DOHH2 (cell line): Measurements from ENCODE around the gene JAG2.

Experiments used
- H3F3A ChIP-seq: fragments of 200-600 bp; sonication (generic), shearing (Covaris generic); 2 replicates; pipeline ENCODE4 v1.6.0; 2016; ENCODE audit warnings: antibody characterized with exemption, mild to moderate bottlenecking; ENCODE audit not compliant: control insufficient read depth, insufficient read depth
- H3K27ac ChIP-seq: fragments of 200-600 bp; sonication (generic); 2 replicates; pipeline ENCODE4 v1.5.1; 2014; ENCODE audit warnings: low read depth, mild to moderate bottlenecking, low read length, moderate library complexity
- H3K27me3 ChIP-seq: fragments of 200-600 bp; sonication (generic); 2 replicates; pipeline ENCODE4 v1.6.1; 2014; ENCODE audit warnings: mild to moderate bottlenecking, low read length, mixed read lengths; ENCODE audit not compliant: control insufficient read depth
- H3K36me3 ChIP-seq: fragments of 200-600 bp; sonication (generic); 2 replicates; pipeline ENCODE4 v1.6.1; 2014; ENCODE audit warnings: mild to moderate bottlenecking, low read length, moderate library complexity, mixed read lengths; ENCODE audit not compliant: control insufficient read depth
- H3K4me1 ChIP-seq: fragments of 200-600 bp; sonication (generic); 2 replicates; pipeline ENCODE4 v1.6.1; 2014; ENCODE audit warnings: mild to moderate bottlenecking, low read length, mixed read lengths; ENCODE audit not compliant: control insufficient read depth
- H3K4me2 ChIP-seq: fragments of 200-600 bp; sonication (generic); 2 replicates; pipeline ENCODE4 v1.6.0; 2014; ENCODE audit warnings: mild to moderate bottlenecking, low read length, moderate library complexity
- H3K4me3 ChIP-seq: fragments of 200-600 bp; sonication (generic); 2 replicates; pipeline ENCODE4 v1.5.1; 2014; ENCODE audit warnings: mild to moderate bottlenecking, low read length, mixed read lengths
- H3K79me2 ChIP-seq: fragments of 200-600 bp; sonication (generic); 2 replicates; pipeline ENCODE4 v1.6.1; 2014; ENCODE audit warnings: mild to moderate bottlenecking, low read length, mixed read lengths; ENCODE audit not compliant: control insufficient read depth
- H3K9me2 ChIP-seq: fragments of 200-600 bp; sonication (generic); replicated peaks from 2 replicates; pipeline ENCODE4 v1.6.1; 2014; ENCODE audit warnings: mild to moderate bottlenecking, low read length, mixed read lengths; ENCODE audit not compliant: control insufficient read depth
- H3K9me3 ChIP-seq: fragments of 200-600 bp; sonication (generic); 2 replicates; pipeline ENCODE4 v1.6.1; 2014; ENCODE audit warnings: antibody characterized with exemption, low read length, mixed read lengths; ENCODE audit not compliant: control insufficient read depth, insufficient read depth
- H4K20me1 ChIP-seq: fragments of 200-600 bp; sonication (generic); 2 replicates; pipeline ENCODE4 v1.6.0; 2014; ENCODE audit warnings: low read depth, mild to moderate bottlenecking, antibody characterized with exemption, low read length, moderate library complexity; ENCODE audit not compliant: control insufficient read depth, insufficient read depth
- CTCF ChIP-seq: fragments of 200-600 bp; sonication (generic); IDR thresholded peaks from one replicate; pipeline ENCODE4 v1.5.1; 2014; ENCODE audit warnings: antibody characterized with exemption, mild to moderate bottlenecking, low read depth, low read length; ENCODE audit not compliant: poor library complexity, severe bottlenecking
- EZH2phosphoT487 ChIP-seq: fragments of 200-600 bp; sonication (generic); IDR thresholded peaks from 2 replicates; pipeline ENCODE4 v1.6.1; 2017; ENCODE audit warnings: borderline replicate concordance, mild to moderate bottlenecking, antibody characterized with exemption, low read length, moderate library complexity, mixed read lengths

The JAG2 gene

DNA sequence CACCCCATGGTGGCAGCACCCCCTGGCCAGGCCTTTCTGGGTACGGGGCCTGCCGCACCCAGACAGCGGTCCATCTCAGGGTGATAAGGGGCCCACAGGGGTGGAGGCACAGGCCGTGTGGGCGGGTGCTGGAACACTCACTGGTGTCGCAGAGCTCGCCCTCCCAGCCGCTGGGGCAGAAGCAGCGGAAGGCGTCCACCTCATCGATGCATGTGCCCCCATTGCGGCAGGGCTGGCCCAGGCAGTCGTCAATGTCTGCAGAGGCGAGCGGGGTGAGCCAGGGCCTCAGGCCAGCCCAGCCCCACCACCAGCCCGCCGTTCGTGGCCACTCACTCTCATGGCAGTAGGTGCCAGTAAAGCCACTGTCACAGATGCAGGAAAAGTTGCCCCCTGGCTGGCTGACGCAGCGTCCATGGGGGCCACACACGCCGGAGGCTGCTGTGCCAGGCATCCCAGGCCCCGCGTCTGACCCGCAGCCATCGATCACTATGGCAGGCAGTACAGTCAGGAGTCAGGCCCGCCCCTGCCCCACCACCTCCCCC lies 19.9 kb downstream of the JAG2 start:
- no peaks in the 10 kb centered on the region for H3K4me1 ChIP-seq
- H3K9me3 ChIP-seq, result no peaks in the 10 kb centered on the region
- no peaks in the 10 kb centered on the region for H3K36me3 ChIP-seq
- H3K27ac ChIP-seq, result no peak overlapping the region
- no peaks in the 10 kb centered on the region for H3K9me2 ChIP-seq
- H3K27me3 ChIP-seq, result no peaks in the 10 kb centered on the region
- no peaks in the 10 kb centered on the region for H3K79me2 ChIP-seq
- no peak overlapping the region for H3K4me2 ChIP-seq
- TF ChIP-seq CTCF (no peak), EZH2phosphoT487 (no peak)
- H4K20me1 ChIP-seq, result no peaks in the 10 kb centered on the region
- H3F3A ChIP-seq, result no peaks in the 10 kb centered on the region
- H3K4me3 ChIP-seq, result no peak overlapping the region

DNA sequence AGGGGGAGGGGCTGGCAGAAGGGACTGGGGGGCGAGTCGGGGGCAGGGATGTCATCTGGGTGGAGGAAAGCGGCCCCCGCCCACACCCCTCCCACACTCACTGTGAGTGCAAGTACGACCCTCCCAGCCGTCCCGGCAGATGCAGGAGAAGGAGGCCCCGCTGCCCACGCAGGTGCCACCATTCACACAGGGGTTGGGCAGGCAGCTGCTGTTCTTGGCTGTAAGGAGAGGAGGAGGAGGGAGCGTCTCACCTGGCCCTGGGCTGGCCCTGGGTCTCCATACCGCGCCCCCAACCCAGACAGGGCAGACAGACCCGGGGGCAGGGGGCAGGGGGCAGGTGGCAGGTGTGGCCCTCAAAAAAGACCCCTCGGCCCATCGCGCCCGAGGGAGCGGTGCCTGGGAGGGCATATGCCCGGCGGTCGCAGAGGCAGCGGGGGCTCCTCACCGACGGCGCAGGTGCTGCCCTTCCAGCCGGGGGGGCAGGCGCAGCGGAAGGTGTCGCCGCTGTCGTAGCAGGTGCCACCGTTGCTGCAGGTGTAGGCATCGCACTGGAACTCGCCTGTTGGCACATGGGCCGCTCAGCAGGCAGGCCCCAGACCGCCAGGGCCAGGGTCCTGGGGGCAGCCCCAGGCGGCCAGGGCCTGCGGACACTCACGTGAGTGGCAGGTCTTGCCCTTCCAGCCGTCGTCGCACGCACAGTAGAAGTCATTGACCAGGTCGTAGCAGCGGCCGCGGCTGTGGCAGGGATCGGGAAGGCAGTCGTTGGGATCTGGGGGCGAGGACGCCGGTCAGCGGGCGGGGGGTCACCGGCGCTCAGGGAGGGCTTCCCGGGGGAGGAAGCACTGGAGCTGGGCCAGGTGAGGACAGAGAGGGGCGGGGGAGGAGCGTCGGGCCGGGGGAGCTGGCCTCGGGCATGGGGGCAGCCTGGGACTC lies 20.6 kb downstream of the JAG2 start:
- H3K27me3 ChIP-seq, result no peaks in the 10 kb centered on the region
- H3F3A ChIP-seq, result no peaks in the 10 kb centered on the region
- H3K36me3 ChIP-seq, result no peaks in the 10 kb centered on the region
- H3K27ac ChIP-seq, result no peak overlapping the region
- no peak overlapping the region for H3K4me2 ChIP-seq
- no peaks in the 10 kb centered on the region for H3K9me3 ChIP-seq
- H3K79me2 ChIP-seq, result no peaks in the 10 kb centered on the region
- TF ChIP-seq CTCF (no peak), EZH2phosphoT487 (no peak)
- no peaks in the 10 kb centered on the region for H3K9me2 ChIP-seq
- no peaks in the 10 kb centered on the region for H3K4me1 ChIP-seq
- H3K4me3 ChIP-seq, result no peak overlapping the region
- no peaks in the 10 kb centered on the region for H4K20me1 ChIP-seq

GRCh38 chr14:105146976-105147635 lies 21.5 kb downstream of the JAG2 start:
- no peaks in the 10 kb centered on the region for H3K79me2 ChIP-seq
- no peaks in the 10 kb centered on the region for H3K36me3 ChIP-seq
- H4K20me1 ChIP-seq, result no peaks in the 10 kb centered on the region
- H3F3A ChIP-seq, result no peaks in the 10 kb centered on the region
- no peak for TF ChIP-seq CTCF
- no peak for TF ChIP-seq EZH2phosphoT487
- H3K4me2 ChIP-seq, result no peak overlapping the region
- no peaks in the 10 kb centered on the region for H3K27me3 ChIP-seq
- no peak overlapping the region for H3K4me3 ChIP-seq
- H3K9me2 ChIP-seq, result no peaks in the 10 kb centered on the region
- H3K9me3 ChIP-seq, result no peaks in the 10 kb centered on the region
- H3K27ac ChIP-seq, result no peak overlapping the region
- no peaks in the 10 kb centered on the region for H3K4me1 ChIP-seq
